HepG2 (cell line): ENCODE results near the gene ZPR1. TPM values are rescaled to one million over a fixed set of nuclear protein-coding genes. Genes with fewer than 3 reads are reported as not detected.

Experiments
- ADNP ChIP-seq: sonication (generic); formaldehyde crosslinking; IDR thresholded peaks from 2 replicates; pipeline ENCODE4 v1.4.0; 2020; ENCODE audit warnings: missing genetic modification reagents
- DBP ChIP-seq: sonication (generic); formaldehyde crosslinking; IDR thresholded peaks from 2 replicates; pipeline ENCODE4 v1.4.0; 2020; ENCODE audit warnings: missing genetic modification reagents; ENCODE audit errors: not compliant biosample characterization
- DNMT3B ChIP-seq: conservative IDR thresholded peaks from 2 replicates; pipeline ENCODE4 v1.6.1; 2016; ENCODE audit warnings: missing biosample characterization, control low read depth
- FOXK1 ChIP-seq: sonication (generic); formaldehyde crosslinking; IDR thresholded peaks from 2 replicates; pipeline ENCODE4 v1.4.0; 2020; ENCODE audit warnings: low read depth, missing genetic modification reagents, borderline replicate concordance
- HNF4G ChIP-seq, 2 experiments: sonication (generic) in 1 of 2; formaldehyde crosslinking in 1 of 2; IDR thresholded peaks; 2 replicates each; pipeline versions ENCODE4 v1.4.0 to v1.6.1; 2011 to 2020; ENCODE audit warnings: borderline replicate concordance in 2 of 2, low read depth in 2 of 2, mild to moderate bottlenecking in 2 of 2, low read length in 1 of 2, missing genetic modification reagents in 1 of 2, moderate library complexity in 1 of 2
- MAFG ChIP-seq: sonication (generic); formaldehyde crosslinking; IDR thresholded peaks from 2 replicates; pipeline ENCODE4 v1.5.1; 2020; ENCODE audit warnings: mild to moderate bottlenecking, missing genetic modification reagents
- MYC ChIP-seq: sonication (generic); formaldehyde crosslinking; IDR thresholded peaks from 2 replicates; pipeline ENCODE4 v1.9.0; 2021; ENCODE audit warnings: missing genetic modification reagents, borderline replicate concordance
- NCOA5 ChIP-seq: sonication (generic); formaldehyde crosslinking; IDR thresholded peaks from 2 replicates; pipeline ENCODE4 v1.4.0; 2020; ENCODE audit warnings: missing genetic modification reagents
- NFE2 ChIP-seq: sonication (generic); formaldehyde crosslinking; IDR thresholded peaks from 2 replicates; pipeline ENCODE4 v1.4.0; 2020; ENCODE audit warnings: missing genetic modification reagents
- RXRA ChIP-seq: sonication (generic); formaldehyde crosslinking; IDR thresholded peaks from 2 replicates; pipeline ENCODE4 v1.5.1; 2020; ENCODE audit warnings: missing genetic modification reagents
- SOX13 ChIP-seq, 3 experiments: fragments of 450-650 bp in 1 of 3; sonication (generic) in 1 of 3; formaldehyde crosslinking in 1 of 3; IDR thresholded peaks in 2 of 3; conservative IDR thresholded peaks in 1 of 3; 2 replicates each; pipeline versions ENCODE4 v1.5.0 to v1.6.1; 2016 to 2020; ENCODE audit warnings: antibody characterized with exemption in 1 of 3, mild to moderate bottlenecking in 1 of 3, missing compliant biosample characterization in 1 of 3, missing genetic modification reagents in 1 of 3, moderate library complexity in 1 of 3
- THAP9 ChIP-seq: sonication (generic); formaldehyde crosslinking; IDR thresholded peaks from 2 replicates; pipeline ENCODE4; 2020; ENCODE audit warnings: missing genetic modification reagents, mild to moderate bottlenecking, borderline replicate concordance
- THYN1 ChIP-seq: sonication (generic); formaldehyde crosslinking; IDR thresholded peaks from 2 replicates; pipeline ENCODE4 v1.8.1; 2023; ENCODE audit warnings: low read depth, mild to moderate bottlenecking, moderate library complexity, missing genetic modification reagents, borderline replicate concordance
- ZBTB42 ChIP-seq: sonication (generic); formaldehyde crosslinking; IDR thresholded peaks from 2 replicates; pipeline ENCODE4 v1.5.0; 2020; ENCODE audit warnings: mild to moderate bottlenecking, missing genetic modification reagents
- ZNF12 ChIP-seq: sonication (generic); formaldehyde crosslinking; IDR thresholded peaks from 2 replicates; pipeline ENCODE4 v1.5.0; 2020; ENCODE audit warnings: missing genetic modification reagents
- ZNF562 ChIP-seq: sonication (generic); formaldehyde crosslinking; IDR thresholded peaks from 2 replicates; pipeline ENCODE4 v1.8.0; 2022; ENCODE audit warnings: missing genetic modification reagents, borderline replicate concordance
- ZNF652 ChIP-seq: IDR thresholded peaks from 2 replicates; pipeline ENCODE4 v1.6.1; 2016; ENCODE audit warnings: low read depth, borderline replicate concordance
- ZNF878 ChIP-seq: sonication (generic); formaldehyde crosslinking; IDR thresholded peaks from 2 replicates; pipeline ENCODE4 v1.8.1; 2023; ENCODE audit warnings: mild to moderate bottlenecking, missing genetic modification reagents, moderate library complexity
- ZSCAN20 ChIP-seq: sonication (generic); formaldehyde crosslinking; IDR thresholded peaks from 2 replicates; pipeline ENCODE4 v1.4.0; 2020; ENCODE audit warnings: missing genetic modification reagents, mild to moderate bottlenecking, borderline replicate concordance
- ZSCAN25 ChIP-seq: sonication (generic); formaldehyde crosslinking; IDR thresholded peaks from 2 replicates; pipeline ENCODE4 v1.8.0; 2022; ENCODE audit warnings: mild to moderate bottlenecking, missing genetic modification reagents
- polyA plus RNA-seq, 8 experiments: library from polyadenylated mRNA; depleted of rRNA in 3 of 8; stranded (reverse) in 7 of 8; unstranded in 1 of 8; fragments of >200 nt; fragmentation: Illumina TruSeq in 4 of 8; extraction: Trizol in 4 of 8; gene quantifications; 2 replicates each; pipeline versions ENCODE4 v1.2.1 to v1.2.3, GENCODE V29; 2011 to 2016; ENCODE audit warnings: low read depth in 4 of 8, missing spikeins in 1 of 8, mixed read lengths in 1 of 8; ENCODE audit not compliant: insufficient read depth in 1 of 8
- total RNA-seq, 5 experiments: library from RNA; depleted of rRNA; stranded (reverse); fragments of >200 nt; fragmentation: Illumina TruSeq; extraction: Trizol; gene quantifications; 2 replicates each; pipeline ENCODE4 v1.2.3, GENCODE V29; 2016; ENCODE audit warnings: low read depth in 1 of 5
- TF ChIP-seq, protein P1 (sequence below): sonication (generic); formaldehyde crosslinking; IDR thresholded peaks from 2 replicates; pipeline ENCODE4 v1.4.0; 2020; ENCODE audit warnings: missing genetic modification reagents
- TF ChIP-seq, protein P2 (sequence below): sonication (generic); formaldehyde crosslinking; IDR thresholded peaks from 2 replicates; pipeline ENCODE4 v1.4.0; 2020; ENCODE audit warnings: missing genetic modification reagents

The ZPR1 gene
- total and polyA plus RNA-seq, 2 of the 13 experiments (the other 11 are each of a cell fraction or from before 2014, with no cell fraction given): 40.0 to 79.3 TPM

DNA sequence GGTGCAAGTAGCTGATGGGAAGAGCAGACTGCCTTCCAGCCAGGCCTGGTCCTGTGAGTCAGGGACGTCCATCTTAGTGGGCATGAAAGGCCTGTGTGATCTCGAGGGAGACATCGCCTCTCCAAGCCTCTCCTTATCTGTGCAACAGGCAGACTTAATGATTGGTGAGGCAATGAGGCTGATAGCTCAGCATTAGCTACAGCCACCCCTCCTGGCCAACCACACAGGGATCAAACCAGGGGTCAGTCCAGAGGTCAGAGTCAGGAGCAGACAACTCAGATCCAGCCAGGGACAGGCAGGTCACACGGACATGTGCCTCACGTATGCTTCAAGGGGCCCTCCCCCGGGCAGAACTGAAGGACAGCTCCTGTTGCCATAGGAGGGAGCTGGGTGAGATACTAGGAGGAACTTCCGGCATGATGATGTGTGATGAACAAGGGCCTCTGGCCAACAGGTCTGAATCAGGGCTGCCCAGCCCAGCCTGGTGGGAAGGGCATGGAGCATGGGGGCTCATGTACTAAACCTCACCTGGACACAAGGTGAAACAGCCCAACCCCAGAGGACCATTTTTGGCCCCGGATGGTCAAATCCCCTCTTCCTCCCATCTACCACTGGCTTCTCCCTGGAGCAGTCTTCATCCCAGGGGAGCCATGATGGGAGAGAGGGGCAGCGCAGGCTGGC, 39.1 kb upstream of the ZPR1 start (continued):
- no peak for TF ChIP-seq DBP (CRISPR knock-in tag)
- peak; percentile 95; the same call in 1 of the 2 replicates for TF ChIP-seq ADNP
- no peak for TF ChIP-seq NFE2 (CRISPR knock-in tag)
- TF ChIP-seq FOXK1 (CRISPR knock-in tag): peak; percentile 81; the same call in 1 of the 2 replicates
- TF ChIP-seq, protein P1, sequence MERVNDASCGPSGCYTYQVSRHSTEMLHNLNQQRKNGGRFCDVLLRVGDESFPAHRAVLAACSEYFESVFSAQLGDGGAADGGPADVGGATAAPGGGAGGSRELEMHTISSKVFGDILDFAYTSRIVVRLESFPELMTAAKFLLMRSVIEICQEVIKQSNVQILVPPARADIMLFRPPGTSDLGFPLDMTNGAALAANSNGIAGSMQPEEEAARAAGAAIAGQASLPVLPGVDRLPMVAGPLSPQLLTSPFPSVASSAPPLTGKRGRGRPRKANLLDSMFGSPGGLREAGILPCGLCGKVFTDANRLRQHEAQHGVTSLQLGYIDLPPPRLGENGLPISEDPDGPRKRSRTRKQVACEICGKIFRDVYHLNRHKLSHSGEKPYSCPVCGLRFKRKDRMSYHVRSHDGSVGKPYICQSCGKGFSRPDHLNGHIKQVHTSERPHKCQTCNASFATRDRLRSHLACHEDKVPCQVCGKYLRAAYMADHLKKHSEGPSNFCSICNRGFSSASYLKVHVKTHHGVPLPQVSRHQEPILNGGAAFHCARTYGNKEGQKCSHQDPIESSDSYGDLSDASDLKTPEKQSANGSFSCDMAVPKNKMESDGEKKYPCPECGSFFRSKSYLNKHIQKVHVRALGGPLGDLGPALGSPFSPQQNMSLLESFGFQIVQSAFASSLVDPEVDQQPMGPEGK (CRISPR knock-in tag): peak; percentile 97
- TF ChIP-seq, protein P2, sequence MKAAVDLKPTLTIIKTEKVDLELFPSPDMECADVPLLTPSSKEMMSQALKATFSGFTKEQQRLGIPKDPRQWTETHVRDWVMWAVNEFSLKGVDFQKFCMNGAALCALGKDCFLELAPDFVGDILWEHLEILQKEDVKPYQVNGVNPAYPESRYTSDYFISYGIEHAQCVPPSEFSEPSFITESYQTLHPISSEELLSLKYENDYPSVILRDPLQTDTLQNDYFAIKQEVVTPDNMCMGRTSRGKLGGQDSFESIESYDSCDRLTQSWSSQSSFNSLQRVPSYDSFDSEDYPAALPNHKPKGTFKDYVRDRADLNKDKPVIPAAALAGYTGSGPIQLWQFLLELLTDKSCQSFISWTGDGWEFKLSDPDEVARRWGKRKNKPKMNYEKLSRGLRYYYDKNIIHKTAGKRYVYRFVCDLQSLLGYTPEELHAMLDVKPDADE: no peak
- peak; percentile 96 for TF ChIP-seq RXRA
- TF ChIP-seq THYN1 (CRISPR knock-in tag): no peak
- no peak; the same call in 1 of the 2 replicates for TF ChIP-seq ZNF652 (CRISPR knock-in tag)
- no peak for TF ChIP-seq ZSCAN20 (CRISPR knock-in tag)
- peak; percentile 72; the same call in 1 of the 2 replicates for TF ChIP-seq THAP9
- no peak for TF ChIP-seq MAFG
- no peak; the same call in 1 of the 2 replicates for TF ChIP-seq SOX13 (IDR thresholded peaks at IDR 0.05)
- TF ChIP-seq SOX13 (CRISPR knock-in tag; conservative IDR thresholded peaks at IDR 0.05 in 1 of 2, IDR thresholded peaks at IDR 0.05 in 1 of 2): peak in 1 of 2 experiments; percentile 86; a peak in 2 of 4 replicates
- TF ChIP-seq ZSCAN25 (CRISPR knock-in tag): peak; percentile 96
- no peak; the same call in 1 of the 2 replicates for TF ChIP-seq ZBTB42 (CRISPR knock-in tag)
- TF ChIP-seq ZNF12: no peak
- TF ChIP-seq MYC (CRISPR knock-in tag): peak; percentile 95
- TF ChIP-seq ZNF562: no peak
- no peak for TF ChIP-seq DNMT3B (CRISPR knock-in tag)
- TF ChIP-seq HNF4G (IDR thresholded peaks at IDR 0.05; ENCODE audit: borderline replicate concordance, low read depth, low read length): peak; percentile 91
- TF ChIP-seq HNF4G (CRISPR knock-in tag; IDR thresholded peaks at IDR 0.05; ENCODE audit: borderline replicate concordance, low read depth): peak; percentile 98
- peak; percentile 86 for TF ChIP-seq ZNF878 (CRISPR knock-in tag)
- no peak for TF ChIP-seq NCOA5 (CRISPR knock-in tag)
